Measurements from ENCODE around the gene PPP5C.
"Not testable (repeated sequence)": the region's sequence is repeated elsewhere in the genome, so short reads cannot be mapped to it uniquely, and the experiment has no call there.

PPP5C gene

GRCh38 chr19:46388311-46389095, 41.6 kb downstream of the PPP5C start:
- DNase-seq = no peak

DNA sequence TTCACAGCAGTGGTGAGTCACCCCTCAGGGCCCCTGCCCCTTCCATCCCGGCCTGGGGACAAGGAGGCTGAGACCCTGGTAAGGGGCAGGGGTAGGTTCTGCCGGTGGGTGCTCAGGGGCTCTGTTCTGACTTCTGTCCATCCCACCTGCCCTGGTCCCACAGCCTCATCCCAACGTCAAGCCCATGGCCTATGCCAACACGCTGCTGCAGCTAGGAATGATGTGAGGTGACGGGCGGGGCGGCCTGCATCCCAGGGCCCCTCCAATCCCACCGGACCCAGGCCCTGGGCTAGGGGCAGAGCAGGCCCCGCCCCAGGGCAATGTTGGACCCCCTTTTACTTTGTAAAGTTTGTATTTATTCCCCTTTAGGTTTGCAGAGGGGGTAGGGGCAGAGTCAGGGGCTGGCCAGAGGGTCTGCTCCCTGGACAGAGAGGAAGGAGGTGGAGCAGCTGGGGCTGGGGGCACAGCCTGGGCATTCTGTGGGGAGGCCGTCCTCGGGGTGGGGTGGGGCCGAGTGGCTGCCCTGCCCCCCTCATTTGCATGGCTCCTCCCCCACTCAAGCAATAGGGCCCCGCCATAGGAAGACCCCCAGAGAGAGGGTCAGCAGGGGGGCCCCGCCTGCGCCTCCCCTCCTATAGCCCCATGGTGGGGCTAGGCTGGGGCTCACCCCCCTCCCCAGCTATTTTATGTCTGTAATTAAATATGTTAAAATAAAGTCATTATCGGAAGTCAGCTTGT, 43.4 kb downstream of the PPP5C start:
- DNase-seq = no peak

DNA sequence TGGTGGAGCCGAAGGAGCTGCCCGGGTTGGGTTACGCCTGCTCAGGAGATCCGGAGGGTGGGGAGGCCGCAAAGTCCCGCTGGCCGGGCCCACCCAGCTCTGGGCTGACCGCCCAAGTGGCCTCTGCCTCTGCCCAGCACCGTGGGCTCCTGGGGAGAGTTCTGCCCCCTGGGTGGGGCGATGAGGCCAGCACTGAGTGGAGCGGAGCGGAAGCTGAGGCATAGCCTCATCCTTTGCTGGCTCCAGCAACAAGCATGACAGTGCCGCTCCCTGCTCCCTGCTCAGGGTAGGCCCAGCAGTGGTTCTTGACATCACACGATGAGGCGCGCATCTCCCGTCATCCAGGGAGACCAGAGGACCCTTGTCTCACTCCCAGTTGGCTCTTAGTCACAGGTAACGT, 44.0 kb downstream of the PPP5C start:
- no peak for DNase-seq

DNA sequence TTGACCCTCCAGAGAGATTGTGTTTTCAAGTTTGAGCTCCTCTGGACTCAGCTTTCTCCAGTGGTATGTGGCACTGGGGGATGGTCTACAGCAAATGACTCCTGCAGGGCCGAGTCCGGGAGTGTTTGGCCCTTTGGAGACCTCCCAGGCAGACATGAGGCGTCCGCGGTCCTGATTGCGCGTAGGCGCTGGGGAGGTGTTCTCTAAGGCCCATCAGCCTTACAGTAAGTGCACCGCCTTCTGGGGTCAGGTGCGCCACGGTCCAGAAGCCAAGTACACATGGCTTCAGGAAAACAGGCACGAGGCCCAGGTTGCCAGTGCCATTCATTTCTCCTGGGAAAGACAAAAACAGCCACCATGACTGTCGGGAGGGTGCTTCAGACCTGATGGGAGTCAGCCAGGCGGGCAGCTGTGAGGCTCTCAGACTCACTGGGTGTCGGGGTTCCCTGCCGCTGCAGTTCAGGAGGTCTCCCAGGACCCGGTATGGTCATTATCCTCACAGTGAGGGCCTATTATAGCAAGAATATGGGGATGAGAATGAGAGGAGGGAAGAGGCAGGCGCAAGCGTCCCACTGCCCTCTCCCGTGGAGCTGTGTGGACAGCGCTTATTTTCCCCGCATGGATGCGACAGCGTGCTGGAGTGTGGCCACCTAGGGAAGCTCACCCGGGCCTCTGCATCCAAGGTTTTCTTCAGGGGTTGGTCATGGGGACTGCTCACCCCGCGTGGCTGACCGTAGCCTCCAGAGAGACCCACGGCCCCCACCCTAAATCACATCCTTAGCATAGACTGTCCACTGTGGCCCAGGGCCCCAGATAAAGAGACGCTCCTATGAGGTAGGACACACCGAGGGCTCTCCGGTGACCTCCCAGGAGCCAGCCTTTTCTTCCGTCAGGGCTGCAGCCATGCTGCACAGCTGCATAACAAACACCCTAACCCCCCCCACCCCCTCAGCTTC, 44.7 kb downstream of the PPP5C start:
- no peak for DNase-seq

DNA sequence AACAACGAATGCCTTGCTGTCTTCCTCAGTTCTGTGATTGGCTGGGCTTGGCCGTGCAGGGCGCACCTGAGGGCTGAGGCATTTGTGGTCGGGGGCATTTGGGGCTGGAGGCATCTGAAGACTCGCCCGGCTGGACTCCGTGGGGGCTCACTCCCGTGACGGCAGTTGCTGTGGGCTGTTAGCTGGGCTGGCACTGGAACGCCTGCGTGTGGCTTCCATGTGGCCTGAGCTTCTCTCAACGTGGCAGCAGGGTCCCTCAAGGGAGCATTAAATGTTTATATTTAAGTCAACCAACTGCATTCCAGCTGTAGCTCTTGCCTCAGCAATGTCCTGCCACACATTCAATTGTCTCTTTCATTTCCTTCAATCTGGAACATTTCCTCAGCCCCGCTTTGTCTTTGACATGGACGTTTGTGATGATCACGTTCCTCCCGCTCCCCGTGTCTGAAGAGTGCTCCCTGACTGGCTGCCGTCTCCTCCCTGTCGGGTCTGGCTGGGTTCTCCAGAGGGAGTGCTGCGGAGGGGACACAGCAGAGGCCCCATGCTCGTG, 45.4 kb downstream of the PPP5C start:
- no peak for DNase-seq

DNA sequence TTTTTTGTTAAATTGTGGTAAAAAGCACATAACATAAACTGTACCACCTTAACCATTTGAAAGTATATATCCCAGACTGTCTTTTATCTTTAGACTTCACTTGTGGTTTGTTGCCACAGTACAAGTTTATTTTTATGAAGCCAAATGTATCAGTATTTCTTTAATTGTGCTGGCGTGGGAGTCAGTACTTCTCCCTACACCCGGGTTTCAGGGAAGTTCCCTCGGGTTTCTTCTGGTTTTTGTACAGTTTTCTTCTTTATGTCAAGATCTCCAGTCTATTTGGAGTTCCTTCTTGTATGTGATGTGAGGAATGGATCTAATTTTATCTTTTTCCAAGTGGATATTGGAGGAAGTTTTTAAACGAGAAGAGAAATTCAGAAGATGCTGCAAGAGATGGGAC, 46.0 kb downstream of the PPP5C start:
- no peak for DNase-seq

GRCh38 chr19:46393456-46394401, 46.8 kb downstream of the PPP5C start:
- no peak for DNase-seq

DNA sequence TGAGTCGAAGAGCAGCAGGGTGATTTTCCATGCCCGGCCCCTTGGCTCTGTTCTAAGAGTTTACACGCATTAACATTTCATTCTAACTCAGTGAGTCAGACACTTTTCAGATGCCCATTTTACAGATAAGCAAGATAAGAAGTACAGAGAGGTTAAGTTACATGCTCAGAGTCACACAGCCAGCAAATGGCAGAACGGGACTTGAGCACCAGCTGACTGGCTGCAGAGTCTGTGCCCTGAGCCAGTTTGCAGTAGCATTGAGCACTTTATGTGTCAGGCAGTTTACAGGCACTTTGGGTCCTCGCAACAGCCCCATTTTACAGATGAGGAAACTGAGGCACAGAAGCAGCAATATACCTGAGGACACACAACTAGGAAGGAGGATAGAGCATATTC, 47.5 kb downstream of the PPP5C start:
- DNase-seq = no peak

GRCh38 chr19:46397801-46398479, 51.1 kb downstream of the PPP5C start:
- DNase-seq = not testable (repeated sequence)

GRCh38 chr19:46402725-46403124, 55.8 kb downstream of the PPP5C start:
- no peak for DNase-seq

GRCh38 chr19:46404055-46404752, 57.3 kb downstream of the PPP5C start:
- DNase-seq = no peak

GRCh38 chr19:46404753-46405468, 58.0 kb downstream of the PPP5C start:
- no peak for DNase-seq

- no peak for DNase-seq
Observed at GRCh38 chr19:46406976-46407375, 60.1 kb downstream of the PPP5C start.

DNA sequence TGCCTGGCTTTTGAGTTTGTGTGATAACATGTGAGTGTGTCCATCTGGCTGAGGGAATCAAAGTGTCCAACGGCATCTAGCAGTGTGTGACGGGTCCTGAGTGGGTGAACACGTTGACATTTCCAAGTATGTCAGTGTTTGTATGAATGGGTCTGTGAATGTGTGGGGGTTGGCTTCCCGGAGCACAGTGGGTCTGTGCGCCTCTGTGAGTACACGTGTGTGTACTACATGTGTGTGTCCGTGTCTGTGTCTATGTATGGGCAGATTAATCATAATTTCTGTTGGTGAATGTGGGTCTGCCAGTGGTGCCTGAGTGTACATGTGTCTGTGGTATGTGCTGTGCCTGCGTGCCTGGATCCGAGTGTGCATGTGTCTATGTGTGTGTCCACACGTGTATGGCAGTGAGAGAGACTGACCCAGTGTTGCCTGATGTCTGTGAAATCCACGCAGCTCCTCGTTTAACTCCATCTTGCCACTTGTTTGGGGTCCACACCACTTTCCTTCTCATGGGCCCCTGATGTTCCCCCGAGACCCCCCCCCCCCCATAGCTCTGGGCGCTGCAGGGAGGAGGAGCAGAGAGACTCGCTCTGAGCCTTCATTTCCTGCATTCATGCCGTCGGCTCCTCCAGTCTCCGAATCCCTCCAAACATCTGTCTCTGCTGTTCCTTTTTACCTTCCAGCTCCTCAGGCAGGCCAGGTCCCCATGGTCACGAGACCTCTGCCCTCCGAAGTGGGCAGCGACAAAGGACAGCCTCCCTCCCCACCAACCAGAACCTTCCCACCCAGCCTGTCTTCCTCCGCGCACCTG, 61.2 kb downstream of the PPP5C start:
- DNase-seq = no peak

DNA sequence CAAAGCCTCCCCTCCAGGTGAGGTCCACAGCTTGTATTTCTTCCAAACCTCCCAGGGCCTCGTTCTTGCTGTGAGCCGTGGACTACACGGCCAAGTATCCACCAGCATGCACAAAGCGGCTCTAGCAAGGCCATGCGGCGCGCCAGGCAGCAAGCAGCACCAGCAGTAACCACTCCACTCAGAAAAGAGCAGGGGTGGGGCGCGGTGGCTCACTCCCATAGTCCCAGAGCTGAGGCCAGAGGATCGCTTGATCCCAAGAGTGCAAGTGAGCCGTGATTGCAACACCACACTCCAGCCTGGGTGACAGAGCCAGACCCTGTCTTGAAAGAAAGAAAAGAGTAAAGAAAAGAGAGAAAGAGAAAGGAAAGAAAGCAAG, 61.8 kb downstream of the PPP5C start:
- no peak for DNase-seq

- no peak for DNase-seq
Observed at GRCh38 chr19:46409191-46409590, 62.3 kb downstream of the PPP5C start.

DNA sequence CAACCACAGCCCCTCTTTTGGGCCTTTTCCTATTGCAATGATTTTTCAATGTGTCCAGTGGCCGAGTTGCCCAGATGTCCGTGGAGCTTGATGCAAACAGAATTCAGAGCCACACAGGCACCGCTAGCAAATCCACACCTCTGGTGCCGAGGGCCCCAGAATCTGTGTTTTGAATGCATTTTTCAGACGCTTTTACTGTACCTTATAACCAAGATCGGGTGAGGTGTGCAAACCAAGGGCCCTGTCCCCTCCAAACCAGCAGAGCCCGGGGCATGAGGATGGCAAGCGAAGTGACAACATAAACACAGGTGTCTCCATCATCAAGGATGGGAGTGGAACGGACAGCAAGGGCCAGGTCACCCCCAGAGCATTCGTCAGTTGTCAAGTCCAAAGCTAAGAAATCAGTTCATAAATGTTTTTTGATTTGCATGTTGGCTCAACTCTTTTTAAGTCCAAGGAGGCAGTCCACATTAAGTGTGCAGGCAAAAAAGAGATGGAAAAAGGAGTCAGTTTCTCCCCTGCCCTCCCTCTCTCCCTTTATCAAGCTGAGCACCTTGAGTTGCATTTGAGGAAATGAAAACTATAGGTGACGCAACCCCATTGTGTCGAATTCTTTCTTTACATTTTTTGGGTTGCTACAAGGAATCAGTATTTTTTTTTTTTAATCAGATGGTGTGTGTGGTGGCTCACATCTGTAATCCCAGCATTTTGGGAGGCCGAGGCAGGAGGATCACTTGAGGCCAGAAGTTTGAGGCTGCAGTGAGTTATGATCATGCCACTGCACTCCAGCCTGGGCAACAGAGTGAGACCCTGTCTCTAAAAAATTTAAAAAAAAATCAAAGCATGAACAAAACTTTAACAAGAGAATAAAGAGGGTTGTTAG, 63.6 kb downstream of the PPP5C start:
- DNase-seq = no peak

All from activated T-cell treated with anti-CD3 and anti-CD28 coated beads, Interleukin-2, amount 50 U/mL, for 48 hours (primary cell).